C4-2B (cell line): ENCODE results near the gene TMEM271.

Experiments
- CTCF ChIP-seq: fragments of 450-650 bp; conservative IDR thresholded peaks from 2 replicates; pipeline ENCODE4 v1.5.1; 2017; ENCODE audit warnings: mild to moderate bottlenecking
- ZFX ChIP-seq: fragments of 450-650 bp; IDR thresholded peaks from 2 replicates; pipeline ENCODE4 v1.6.1; 2017

GRCh38 chr4:605702-606425 is 29.8 kb upstream of the TMEM271 start:
- TF ChIP-seq CTCF = no peak
- no peak for TF ChIP-seq ZFX
